Activated CD4-positive, alpha-beta T cell treated with anti-CD3 and anti-CD28 coated beads for 24 hours (primary cell): ENCODE measurements around the gene PRLR.

Experiments
- DNase-seq, 2 donors: peaks; one replicate each; pipeline ENCODE4 v3.0.0-alpha.2; 2020; ENCODE audit warnings: low read depth in 2 of 2

PRLR gene

DNA sequence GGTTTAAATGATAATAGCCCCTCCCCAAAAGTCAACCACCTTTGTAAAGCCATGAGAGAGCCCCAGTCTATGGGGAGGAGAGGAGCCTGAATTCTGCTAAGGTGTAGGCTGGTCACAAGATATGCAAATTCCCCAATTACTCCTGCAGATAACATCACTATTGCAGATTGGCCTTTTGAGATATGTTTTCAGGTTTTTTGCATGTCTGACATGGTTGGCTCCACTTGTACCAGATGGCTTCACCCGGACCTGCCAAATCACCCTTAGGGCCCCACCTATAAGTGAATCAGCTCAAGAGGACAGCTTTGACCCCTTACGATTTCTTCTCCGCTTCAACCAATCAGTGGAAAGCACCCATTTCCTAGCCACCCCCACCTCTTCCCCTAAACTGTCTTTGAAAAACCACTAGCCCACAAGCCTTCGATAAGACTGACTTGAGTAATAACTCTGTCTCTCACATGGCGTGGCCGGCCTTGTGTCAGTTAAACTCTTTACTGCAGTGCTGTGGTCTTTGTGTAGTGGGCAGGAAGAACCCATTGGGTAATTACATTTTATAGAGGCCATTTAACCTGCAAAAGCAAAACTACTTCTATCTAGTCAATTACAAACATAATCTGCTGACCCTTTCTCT is 69.7 kb downstream of the PRLR start:
- DNase-seq, result no peak

DNA sequence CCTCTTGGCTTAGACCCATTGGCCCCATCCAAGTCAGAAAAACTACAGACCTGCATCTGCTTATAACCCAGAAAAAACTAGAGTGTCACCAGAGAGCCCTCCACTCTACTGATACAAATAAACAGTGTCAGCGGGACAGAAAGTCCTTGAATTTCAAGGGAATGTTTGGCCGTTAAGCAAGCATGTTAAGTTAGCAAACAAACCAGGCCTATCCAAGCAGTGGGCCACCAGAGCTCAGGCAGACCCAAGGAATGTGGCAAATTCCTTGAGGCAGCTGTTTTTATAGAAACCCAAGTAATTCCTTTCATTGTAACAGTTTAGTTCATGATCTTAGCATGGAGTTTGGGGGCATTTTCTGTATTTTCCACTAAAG is 70.9 kb downstream of the PRLR start:
- no peak for DNase-seq

DNA sequence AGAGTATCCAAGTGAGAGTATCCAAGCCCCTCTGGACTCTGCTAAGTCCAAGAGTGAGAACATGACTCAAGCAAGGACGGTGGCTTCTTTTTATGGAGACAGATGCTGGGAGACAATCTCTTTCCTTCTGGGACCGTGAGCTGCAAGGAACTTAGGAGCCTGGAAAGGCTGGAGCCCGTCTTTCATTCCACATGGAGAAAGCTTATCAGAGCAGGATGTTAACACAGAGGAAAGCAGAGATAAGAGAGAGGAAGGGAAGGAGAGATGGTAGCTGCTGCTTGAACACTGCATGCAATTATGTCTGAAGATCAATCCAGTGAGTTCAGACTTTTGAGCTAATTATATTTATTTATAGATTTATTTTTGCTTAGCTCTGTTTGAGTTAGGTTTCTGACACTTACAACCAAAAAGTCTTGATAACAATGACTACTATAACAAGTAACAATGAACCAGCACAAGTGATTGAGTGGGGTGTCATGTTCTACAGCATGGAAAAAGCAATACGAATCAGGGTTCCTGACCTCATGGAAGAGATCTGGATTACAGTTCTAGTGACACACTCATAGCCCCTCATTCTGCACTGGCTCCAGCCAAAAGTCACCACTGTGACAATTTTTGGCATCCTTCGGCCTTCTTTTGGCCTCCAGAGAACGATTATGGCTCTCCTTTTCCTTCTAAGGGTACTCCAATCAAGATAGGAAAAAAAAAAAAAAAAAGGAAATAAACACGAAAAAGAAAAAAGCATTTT is 71.5 kb downstream of the PRLR start:
- no peak for DNase-seq

DNA sequence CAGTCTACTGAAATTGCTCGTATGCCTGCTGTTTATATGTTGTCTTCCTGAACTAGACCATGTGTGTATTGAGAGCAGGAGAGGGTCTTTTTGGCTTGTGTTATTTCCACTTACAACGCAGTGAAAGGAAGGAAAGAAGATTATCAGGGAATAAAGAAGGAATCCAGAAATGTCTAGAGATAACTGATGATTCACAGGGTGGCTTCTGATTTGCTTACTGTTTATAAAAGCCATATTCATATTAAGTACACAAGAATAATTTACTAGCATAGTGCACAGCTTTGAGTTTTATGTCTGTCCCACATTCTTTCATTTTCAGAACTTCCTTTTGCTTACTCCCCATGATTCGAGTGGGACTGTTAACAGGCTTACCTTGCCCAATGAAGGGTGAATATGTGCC is 72.1 kb downstream of the PRLR start:
- no peak for DNase-seq

DNA sequence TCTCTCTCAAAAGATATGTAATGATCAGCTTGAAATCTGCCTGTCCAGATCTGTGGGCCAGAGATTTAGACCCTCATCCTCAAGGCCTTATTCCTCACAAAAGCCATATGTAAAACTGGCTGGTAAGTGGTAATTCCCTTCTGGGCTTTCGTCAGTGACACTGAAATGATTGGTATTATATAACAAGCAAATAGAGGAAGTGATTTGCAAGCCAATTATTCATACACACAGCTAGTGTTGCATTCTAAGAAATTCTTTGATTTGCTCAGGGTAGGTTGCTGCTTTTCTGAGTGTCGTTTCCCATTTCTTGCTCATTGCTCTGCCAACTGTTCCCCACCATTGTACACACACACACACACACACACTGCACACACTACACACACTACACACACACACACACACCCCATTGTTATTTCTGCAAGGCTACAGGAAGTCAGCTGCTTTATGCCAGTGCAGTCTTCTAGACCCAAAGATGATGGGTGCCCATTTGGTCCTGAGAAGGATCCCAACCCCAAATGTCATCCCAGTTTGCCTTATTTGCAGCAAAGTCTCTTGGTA is 76.8 kb downstream of the PRLR start:
- no peak for DNase-seq

DNA sequence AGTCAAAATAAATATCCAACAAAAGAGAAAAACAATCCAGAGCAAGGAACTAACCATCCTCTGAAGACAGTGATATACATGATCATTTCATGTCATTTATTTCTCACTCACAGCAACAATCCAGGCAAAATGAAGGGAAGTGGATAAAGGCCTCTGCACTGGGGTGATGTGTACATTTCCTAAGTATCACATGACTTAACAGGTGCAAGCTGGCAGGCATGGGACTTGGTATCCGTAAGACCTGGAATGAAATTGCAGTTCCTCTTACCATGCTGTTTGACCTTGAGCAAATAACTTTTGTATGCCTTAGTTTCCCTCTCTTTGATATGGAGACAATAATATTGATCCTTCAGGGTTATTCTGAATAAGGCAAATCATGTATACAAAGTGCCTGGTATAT is 77.6 kb downstream of the PRLR start:
- no peak for DNase-seq

DNA sequence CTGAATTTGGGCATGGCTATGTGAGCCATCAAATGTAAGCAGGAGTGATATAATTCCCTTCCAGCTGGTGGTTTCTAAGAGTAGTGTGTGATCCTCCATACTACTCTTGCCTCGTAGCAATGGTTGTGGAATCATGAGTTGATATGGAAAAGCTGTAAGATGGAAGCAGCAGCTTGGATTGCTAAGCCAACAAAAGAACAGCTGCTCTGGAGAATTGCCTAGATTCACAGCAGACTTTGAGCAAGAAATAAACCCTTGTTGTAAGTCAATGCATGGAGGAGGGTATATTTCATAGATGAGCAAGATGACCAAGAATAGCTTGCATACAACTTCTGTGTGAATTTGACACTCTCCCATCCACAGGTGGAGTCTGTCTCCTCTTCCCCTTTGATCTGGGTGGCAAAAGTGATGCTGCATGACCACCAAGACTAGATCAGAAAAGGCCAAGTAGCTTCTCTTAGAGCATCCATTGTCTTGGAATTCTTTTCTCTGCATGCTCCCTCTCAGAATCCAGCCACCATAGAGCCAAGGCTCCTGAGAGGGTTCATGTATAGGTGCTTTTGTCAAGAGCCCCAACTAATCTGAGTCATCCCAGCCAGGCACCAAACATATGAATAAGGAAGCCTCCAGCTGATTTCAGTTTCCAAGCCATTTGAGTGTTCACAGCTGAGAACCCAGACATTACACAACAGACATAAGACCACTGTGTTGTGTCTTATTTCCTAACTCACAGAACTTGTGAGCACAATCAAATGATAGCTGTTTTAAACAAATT is 79.0 kb downstream of the PRLR start:
- DNase-seq, result no peak

DNA sequence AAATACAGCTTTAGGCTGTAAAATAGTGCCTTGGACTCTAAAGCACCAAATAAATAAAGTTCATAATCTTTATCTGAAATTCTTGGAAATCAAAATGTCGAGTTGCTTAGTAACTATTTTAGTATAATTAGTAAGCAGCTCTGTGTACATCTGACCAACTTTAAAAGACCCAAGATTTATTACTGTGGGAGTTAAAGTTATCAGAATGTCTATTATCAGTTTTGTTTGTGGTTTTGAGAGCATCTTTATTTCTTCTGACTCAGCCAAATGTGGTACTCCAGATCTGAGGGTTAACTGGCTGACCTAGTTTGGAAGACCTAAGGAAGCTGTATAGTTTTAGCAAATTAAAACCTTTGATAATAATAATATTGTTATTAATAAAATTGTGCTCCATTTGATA is 81.2 kb downstream of the PRLR start:
- DNase-seq, result no peak

DNA sequence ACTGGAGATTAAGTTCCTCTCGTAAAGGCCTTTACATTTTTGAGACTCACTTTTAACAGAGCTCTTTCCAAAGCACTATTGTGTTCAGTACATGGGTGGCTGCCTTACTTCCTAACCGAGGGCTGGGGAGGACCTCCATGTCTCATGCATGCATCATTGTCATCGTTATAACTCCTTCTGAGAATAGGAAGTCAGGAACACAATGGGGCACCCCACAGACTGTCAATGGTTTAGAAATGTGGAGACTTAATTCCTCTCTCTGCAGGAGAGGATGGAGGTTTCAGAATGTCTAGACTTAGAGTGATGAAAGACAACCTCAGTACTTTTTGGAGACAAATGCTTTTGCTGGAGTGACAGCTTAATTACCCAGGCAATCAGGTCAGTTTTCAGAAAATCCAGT is 83.9 kb downstream of the PRLR start:
- no peak for DNase-seq

DNA sequence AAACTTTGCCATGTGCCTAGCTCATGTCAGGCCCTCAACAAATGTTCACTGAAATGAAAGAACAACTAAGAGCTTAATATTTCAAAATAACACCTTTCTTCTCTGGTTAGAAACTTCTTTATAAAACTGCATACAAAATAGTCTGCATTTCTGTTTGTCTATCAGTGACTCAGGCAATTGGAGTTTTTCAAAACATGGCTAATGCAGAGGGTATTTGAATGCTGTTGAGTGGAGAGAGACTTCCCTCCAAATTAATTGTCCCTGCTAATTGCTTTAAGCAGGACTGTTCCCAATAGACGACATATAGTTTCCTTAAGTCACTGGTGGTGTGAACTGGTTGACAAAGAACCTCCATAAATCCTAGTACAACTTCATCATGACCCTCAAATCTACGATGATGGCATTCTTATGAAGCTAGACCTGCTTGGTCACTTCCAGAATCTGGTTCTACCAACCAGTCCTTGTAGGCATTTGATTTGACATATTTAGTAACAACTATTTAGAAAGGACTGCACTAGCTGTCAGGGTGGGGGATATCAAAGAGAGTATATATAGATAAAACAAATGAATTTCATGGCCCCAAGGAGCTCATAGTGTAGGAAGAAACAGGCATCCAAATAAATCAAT is 84.5 kb downstream of the PRLR start:
- DNase-seq, result no peak

DNA sequence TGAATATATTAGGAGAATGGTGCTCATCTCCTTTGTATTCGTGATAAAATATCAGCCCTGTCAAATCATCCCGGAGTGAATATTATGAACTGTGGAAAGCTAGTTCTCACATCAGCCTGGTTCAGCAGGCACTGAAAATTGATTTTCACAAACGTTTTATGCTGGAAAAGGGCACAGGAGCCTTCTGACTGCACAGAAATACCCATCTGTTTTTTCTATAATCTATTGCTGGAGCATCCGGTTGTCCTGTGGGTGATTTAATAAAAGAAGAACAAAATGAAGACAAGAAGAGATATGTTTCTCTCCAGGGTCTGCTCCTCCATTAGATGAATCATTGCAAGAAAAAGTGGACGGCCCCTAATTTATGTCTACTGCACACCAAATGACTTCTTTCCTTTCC is 85.3 kb downstream of the PRLR start:
- no peak for DNase-seq

DNA sequence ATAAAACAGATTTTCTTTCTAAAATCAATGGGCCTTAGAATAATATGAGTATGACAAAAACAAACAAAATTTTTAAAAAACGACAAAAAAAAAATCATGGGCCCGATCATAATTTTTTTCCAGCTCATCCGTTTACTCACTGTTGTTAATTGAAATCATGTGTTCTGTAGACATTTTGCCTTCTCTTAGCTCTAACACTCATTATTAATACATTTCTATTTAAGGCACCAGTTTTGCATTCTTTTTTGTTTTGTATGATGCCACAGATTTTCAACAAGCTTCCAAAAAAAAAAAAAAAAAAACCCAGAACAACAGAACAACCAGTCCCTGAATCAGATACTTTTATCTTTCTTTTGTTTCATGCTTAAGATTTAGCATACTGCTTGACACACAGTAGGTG is 86.4 kb downstream of the PRLR start:
- no peak for DNase-seq

DNA sequence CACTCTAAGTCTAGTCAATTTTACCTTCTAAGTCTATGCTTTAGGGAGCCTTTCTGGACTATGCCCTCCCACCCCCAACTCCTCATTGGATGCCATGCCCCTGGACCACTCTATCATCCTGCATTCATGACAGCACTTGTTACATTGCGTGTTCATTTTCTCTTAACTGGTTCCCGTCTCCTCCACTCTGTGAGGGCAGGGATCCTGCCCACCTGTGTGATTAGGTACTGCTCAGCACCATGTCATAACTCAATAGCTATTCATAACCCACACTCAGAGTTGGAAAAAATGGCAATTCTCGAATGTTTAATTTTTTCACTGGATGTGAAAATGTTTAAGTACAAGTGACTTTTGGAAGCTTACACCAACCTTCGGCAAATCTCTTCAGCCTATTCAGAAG is 88.5 kb downstream of the PRLR start:
- no peak for DNase-seq

DNA sequence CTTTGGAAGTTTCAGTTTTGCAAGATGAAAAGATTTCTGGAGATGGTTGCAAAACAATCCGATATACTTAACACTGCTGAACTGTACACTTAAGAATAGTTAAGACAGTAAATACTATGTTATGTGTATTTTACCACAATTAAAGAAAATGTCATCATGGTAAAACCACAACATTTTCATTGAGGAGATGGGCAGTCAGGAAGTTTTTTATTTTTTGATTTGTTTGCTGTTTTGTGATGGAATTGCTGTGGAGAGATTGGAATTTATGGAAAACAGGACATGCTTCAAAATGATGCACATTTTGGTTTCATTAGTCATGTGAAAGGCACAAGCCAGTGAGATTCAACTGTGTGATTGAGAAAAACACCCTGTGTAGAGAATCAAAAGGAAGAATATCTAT is 92.1 kb downstream of the PRLR start:
- no peak for DNase-seq

DNA sequence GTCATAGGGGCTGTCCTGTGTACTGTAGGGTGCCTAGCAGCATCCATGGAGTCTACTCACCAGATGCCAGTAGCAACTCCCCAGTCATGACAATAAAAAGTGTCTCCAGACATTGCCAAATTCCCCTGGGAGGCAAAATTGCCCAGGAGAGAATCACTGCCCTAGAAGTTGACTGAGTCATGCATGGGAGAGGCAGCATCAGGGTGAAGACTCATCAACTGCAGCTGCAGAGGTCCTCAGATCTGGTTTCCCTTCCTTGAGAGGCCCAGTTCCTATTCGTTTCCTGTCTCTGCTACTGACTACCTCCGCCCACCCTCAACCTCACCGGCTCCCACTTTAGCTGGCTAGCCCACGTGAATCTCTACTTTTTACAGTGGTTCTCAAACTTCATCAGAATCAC is 93.9 kb downstream of the PRLR start:
- no peak for DNase-seq

DNA sequence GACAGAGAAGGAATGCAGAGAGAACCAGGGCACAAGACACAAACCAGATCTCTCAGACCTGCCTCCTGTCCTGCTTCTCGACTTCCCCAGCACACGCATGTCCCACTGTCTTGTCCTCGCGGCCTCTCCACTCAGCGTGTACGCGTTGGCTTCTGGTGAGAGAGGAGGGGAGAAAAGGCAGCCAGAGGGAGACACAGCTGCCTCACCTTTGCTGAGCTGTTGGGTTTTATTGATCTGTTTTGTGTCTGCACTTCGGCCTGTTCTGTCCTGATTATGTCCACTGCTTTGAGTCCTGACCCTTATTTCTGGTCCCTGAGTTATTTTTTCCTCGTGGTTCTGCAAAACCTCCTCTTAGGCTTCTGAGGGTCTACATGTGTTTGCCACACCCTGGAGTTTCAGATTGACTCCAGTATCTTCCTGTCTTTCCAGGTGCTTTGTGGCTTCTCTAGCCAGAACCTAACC is 95.0 kb downstream of the PRLR start:
- DNase-seq, result no peak

DNA sequence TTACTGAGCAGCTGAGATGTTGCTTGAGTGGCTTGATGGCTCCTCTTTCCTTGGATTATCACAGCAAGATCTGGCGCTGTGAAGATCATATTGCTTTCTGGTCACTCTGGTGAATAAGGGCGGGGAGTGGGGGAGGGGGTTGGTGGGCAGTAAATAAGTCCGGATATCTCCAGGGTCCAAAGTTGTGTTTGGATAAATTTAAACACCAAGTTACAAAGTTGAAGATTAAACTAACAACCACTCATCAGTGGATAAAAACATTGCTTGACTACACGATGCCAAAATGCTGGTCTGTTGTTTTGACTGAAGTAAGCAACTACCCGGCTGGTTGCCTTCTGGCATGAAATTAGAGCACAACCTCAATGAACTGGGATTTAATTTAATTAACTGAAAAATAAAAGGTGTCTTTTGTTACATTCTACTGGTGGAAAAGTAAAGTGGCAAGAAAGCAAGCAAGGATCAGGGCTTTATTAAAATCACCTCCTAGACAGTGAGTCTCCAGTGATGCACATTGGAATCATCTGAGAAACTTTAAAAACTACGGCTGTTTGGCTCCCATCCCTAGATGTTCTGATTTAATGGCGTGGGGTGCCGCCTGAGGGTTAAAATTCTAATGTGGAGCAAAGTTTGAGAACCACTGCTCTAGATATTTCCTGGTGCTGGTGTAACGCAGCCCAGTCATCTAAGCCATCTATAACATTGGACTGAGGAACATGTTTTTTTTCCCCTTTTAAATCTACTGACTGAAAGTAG is 95.8 kb downstream of the PRLR start:
- no peak for DNase-seq

DNA sequence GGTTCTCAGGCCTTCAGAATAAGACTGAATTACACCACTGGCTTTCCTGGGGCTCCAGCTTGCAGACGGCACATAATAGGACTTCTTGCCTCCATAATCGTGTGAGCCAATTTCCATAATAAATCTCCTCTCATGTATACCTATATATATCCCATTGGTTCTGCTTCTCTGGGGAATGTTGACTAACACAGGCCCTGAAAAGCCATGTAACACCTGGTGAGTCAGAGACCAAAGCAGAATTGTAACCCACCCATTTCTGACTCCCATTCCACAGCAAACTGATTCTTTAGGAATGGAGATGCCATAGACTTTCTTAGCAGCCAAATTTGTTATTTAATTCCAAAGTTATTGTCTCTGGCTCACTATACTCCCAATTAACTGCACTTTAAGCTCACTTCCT is 97.1 kb downstream of the PRLR start:
- DNase-seq, result no peak

DNA sequence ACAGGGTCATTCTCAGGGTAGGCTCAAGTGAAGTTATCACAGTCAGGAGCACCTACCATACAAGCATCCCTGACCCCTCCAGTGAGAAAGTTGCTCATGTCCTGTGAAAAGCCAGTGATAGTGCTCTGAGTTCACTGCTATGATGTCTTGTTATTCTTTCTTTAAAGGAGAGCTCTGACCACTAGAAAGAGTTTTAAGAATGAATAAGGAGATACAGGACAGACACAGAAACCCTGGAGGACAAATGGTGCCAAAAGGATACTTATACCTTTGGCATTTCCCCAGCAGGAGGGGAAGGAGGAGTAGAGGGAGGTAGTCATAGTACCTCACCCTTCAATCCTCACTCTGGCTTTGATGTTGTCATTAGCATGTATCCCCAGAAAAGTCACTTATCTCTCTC is 98.6 kb downstream of the PRLR start:
- no peak for DNase-seq

DNA sequence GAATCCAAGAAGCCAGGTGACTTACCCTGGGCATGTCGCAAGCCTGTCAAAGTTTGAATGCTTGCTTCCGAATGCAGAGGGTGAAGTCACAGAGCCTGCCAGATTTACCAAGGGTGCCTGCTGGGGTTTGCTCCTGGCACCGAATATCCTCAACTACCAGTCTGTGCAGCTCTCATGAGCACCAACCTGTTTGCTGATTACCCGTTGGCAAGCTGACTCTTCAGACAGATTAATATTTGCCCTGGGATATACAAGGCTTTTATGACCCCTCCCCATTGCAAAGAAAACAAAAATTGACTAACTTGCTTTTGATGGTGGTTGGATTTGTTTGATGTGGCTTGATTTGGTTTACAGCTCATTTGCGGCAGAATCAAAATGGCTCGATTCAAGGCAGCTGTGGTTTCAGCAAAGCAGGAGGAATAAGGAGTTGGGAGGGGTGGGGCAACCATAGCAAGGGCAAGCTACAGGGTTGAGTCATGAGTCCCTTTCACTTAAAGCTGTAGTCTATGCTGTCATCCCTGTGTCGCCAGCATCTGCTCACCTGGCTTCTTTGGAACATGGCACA is 100.3 kb downstream of the PRLR start:
- DNase-seq, result peak; percentile 33 to 38

DNA sequence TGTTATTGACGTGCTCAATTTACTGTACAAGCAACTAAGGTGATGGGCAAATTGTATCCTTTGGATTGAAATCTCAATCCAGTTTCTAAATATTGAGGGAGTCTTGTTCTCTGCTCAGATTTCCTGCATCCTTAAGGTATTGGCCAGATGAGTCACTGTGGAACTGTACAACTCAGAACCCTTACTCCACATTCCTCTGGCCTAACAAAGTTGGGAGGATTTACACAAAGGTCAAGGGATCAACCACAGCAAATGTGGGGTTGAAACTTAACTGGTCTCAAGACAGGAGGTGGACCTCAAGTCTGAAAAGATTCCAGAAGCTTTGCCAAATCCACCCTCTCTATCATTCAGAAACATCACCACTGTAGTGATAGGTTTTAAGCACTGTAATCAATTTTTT is 101.0 kb downstream of the PRLR start:
- DNase-seq, result no peak
